KG1 (cell line): Measurements from ENCODE around the gene ZNF710.

ENCODE experiments used
- DNase-seq: peaks from one replicate; lab custom pipeline; 2025; lab: John Stamatoyannopoulos, UW

The ZNF710 gene

GRCh38 chr15:90038632-90039095 lies 37.5 kb downstream of the ZNF710 start:
- DNase-seq, result no peak

GRCh38 chr15:90039996-90040395 lies 38.9 kb downstream of the ZNF710 start:
- DNase-seq, result no peak

- DNase-seq, result no peak
Measured at GRCh38 chr15:90040618-90041017, 39.5 kb downstream of the ZNF710 start.

GRCh38 chr15:90042356-90042755 lies 41.2 kb downstream of the ZNF710 start:
- no peak for DNase-seq

- no peak for DNase-seq
Measured at GRCh38 chr15:90042766-90043529, 41.8 kb downstream of the ZNF710 start.

GRCh38 chr15:90043530-90044010 lies 42.4 kb downstream of the ZNF710 start:
- no peak for DNase-seq

- DNase-seq, result no peak
Measured at GRCh38 chr15:90044191-90044590, 43.1 kb downstream of the ZNF710 start.

- no peak for DNase-seq
Measured at GRCh38 chr15:90044916-90045371, 43.8 kb downstream of the ZNF710 start.

GRCh38 chr15:90046289-90046688 lies 45.2 kb downstream of the ZNF710 start:
- no peak for DNase-seq

- DNase-seq, result no peak
Measured at GRCh38 chr15:90046911-90047392, 45.8 kb downstream of the ZNF710 start.

GRCh38 chr15:90047956-90048575 lies 46.9 kb downstream of the ZNF710 start:
- DNase-seq, result no peak

GRCh38 chr15:90049030-90049429 lies 47.9 kb downstream of the ZNF710 start:
- DNase-seq, result no peak

- DNase-seq, result no peak
Measured at GRCh38 chr15:90049666-90050604, 48.8 kb downstream of the ZNF710 start.

- no peak for DNase-seq
Measured at GRCh38 chr15:90051874-90052273, 50.8 kb downstream of the ZNF710 start.

GRCh38 chr15:90053685-90054466 lies 52.8 kb downstream of the ZNF710 start:
- DNase-seq, result no peak

- DNase-seq, result no peak
Measured at GRCh38 chr15:90054618-90055097, 53.5 kb downstream of the ZNF710 start.

- DNase-seq, result no peak
Measured at GRCh38 chr15:90055182-90055581, 54.1 kb downstream of the ZNF710 start.

- DNase-seq, result no peak
Measured at GRCh38 chr15:90056529-90056928, 55.4 kb downstream of the ZNF710 start.

- no peak for DNase-seq
Measured at GRCh38 chr15:90058308-90058707, 57.2 kb downstream of the ZNF710 start.

- no peak for DNase-seq
Measured at GRCh38 chr15:90058775-90059174, 57.7 kb downstream of the ZNF710 start.
